ENCODE data around the gene STXBP3. TPM values are rescaled to one million over a fixed set of nuclear protein-coding genes. Genes with fewer than 3 reads are reported as not detected.

Gene STXBP3
- polyA plus RNA-seq, 1 of the 3 experiments (the other 2 are of a cell fraction): 12.6 TPM

DNA sequence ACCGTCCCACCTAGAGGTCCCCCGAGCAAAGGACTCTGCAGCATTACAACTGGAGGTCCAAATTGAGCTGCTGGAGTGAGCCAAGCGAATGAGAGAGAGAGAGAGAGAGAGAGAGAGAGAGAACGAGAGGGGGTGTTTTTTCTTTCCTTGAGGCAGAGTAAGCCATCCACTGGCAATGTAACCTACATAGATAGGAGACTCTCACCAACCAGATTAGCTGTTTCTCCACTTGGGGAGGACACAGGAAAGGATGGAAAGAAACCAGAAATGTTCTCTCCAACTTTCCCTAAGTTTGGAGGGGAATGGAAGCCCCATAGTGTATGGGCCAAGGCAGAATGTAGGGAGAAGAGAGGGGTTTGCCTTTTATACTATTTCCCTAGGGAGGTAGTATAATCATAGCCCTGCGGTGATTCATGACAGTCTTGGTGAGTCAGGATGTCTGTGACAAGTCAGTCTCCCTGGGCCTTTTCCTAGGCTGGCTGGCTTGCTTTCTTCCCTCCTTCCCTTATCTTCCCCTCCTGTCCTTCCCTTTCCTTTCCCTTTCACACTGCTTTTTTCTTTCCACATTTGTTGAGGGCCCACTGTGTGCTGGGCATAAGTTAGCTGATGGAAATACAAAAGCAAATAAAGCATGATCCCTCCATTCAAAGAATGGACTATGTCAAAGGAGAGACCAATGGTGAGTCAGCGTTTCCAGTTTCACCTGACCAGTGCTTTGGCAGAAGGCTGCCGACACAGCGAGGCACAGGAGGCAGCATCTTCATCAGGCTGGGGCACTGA is 26.6 kb upstream of the STXBP3 start:
- no peak for DNase-seq
- Histone ChIP-seq H3K9me2 (no peaks in the 10 kb centered on the region), H3K4me1 (ENCODE audit: control insufficient read depth in 1 of 2, insufficient read depth in 2 of 2, low read depth in 1 of 2, low read length in 1 of 2) (peaks cover 0 to 19% of the 10 kb centered on the region in 2 experiments; a peak in 1 of 4 replicates), H2AFZ (ENCODE audit: low read depth) (peak overlapping the region; percentile 66), H3K27me3 (ENCODE audit: insufficient read depth) (no peaks in the 10 kb centered on the region), H4K20me1 (ENCODE audit: insufficient read depth) (no peaks in the 10 kb centered on the region), H3F3A (replicated peaks; ENCODE audit: insufficient read depth) (peaks cover 15% of the 10 kb centered on the region), H3K4me3 (ENCODE audit: low read depth in 2 of 2, low read length in 1 of 2) (no peak overlapping the region), H3K27ac (ENCODE audit: low read depth in 2 of 2, low read length in 1 of 2) (peak overlapping the region in 1 of 2 experiments; percentile 84; a peak in 2 of 4 replicates), H3K9me3 (no peaks in the 10 kb centered on the region), H3K36me3 (replicated peaks in 1 of 2; ENCODE audit: control insufficient read depth in 1 of 2, insufficient read depth in 2 of 2, low read length in 1 of 2) (no peaks in the 10 kb centered on the region), H3K79me2 (ENCODE audit: insufficient read depth) (no peaks in the 10 kb centered on the region), H3K4me2 (peak overlapping the region; percentile 46), H3K9ac (peak overlapping the region; percentile 30; the same call in 1 of the 2 replicates)
- POLR2A ChIA-PET: no interaction called here
- CTCF ChIA-PET: interaction anchor here (1.4 kb wide), 1 partner anchor 12 kb away, joined by 6 read pairs; no protein-coding TSS in a partner anchor
- 55% methylated on average over 8 of the region's 8 CpGs for WGBS (ENCODE audit: low lambda C conversion rate)
- TF ChIP-seq GATA2 (CRISPR knock-in tag; IDR thresholded peaks at IDR 0.05): no peak
- TF ChIP-seq, protein P1, sequence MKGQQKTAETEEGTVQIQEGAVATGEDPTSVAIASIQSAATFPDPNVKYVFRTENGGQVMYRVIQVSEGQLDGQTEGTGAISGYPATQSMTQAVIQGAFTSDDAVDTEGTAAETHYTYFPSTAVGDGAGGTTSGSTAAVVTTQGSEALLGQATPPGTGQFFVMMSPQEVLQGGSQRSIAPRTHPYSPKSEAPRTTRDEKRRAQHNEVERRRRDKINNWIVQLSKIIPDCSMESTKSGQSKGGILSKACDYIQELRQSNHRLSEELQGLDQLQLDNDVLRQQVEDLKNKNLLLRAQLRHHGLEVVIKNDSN (IDR thresholded peaks at IDR 0.05; ENCODE audit: borderline replicate concordance, low read depth): peak; percentile 11; the same call in 1 of the 2 replicates
- no peak for TF ChIP-seq YY1 (IDR thresholded peaks at IDR 0.05; ENCODE audit: low read depth)
- TF ChIP-seq, protein P2, sequence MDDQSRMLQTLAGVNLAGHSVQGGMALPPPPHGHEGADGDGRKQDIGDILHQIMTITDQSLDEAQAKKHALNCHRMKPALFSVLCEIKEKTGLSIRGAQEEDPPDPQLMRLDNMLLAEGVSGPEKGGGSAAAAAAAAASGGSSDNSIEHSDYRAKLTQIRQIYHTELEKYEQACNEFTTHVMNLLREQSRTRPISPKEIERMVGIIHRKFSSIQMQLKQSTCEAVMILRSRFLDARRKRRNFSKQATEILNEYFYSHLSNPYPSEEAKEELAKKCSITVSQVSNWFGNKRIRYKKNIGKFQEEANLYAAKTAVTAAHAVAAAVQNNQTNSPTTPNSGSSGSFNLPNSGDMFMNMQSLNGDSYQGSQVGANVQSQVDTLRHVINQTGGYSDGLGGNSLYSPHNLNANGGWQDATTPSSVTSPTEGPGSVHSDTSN (IDR thresholded peaks at IDR 0.05): peak; percentile 52
- TF ChIP-seq SIN3A (IDR thresholded peaks at IDR 0.05; ENCODE audit: borderline replicate concordance, low read depth, low read length): no peak
- peak; percentile 68 for TF ChIP-seq JUND (IDR thresholded peaks at IDR 0.05)
- peak; percentile 30; the same call in 1 of the 2 replicates for TF ChIP-seq TCF12 (IDR thresholded peaks at IDR 0.05)
- TF ChIP-seq SMC3 (IDR thresholded peaks at IDR 0.05; ENCODE audit: low read depth, low read length): no peak
- peak; percentile 87 for TF ChIP-seq FOSL2 (IDR thresholded peaks at IDR 0.05; ENCODE audit: borderline replicate concordance, low read depth)
- TF ChIP-seq NFIC (IDR thresholded peaks at IDR 0.05; ENCODE audit: borderline replicate concordance): no peak; the same call in 1 of the 2 replicates
- TF ChIP-seq, protein P3, sequence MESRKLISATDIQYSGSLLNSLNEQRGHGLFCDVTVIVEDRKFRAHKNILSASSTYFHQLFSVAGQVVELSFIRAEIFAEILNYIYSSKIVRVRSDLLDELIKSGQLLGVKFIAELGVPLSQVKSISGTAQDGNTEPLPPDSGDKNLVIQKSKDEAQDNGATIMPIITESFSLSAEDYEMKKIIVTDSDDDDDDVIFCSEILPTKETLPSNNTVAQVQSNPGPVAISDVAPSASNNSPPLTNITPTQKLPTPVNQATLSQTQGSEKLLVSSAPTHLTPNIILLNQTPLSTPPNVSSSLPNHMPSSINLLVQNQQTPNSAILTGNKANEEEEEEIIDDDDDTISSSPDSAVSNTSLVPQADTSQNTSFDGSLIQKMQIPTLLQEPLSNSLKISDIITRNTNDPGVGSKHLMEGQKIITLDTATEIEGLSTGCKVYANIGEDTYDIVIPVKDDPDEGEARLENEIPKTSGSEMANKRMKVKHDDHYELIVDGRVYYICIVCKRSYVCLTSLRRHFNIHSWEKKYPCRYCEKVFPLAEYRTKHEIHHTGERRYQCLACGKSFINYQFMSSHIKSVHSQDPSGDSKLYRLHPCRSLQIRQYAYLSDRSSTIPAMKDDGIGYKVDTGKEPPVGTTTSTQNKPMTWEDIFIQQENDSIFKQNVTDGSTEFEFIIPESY (IDR thresholded peaks at IDR 0.05; ENCODE audit: borderline replicate concordance, low read depth): no peak
- TF ChIP-seq, protein P4, sequence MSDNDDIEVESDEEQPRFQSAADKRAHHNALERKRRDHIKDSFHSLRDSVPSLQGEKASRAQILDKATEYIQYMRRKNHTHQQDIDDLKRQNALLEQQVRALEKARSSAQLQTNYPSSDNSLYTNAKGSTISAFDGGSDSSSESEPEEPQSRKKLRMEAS (IDR thresholded peaks at IDR 0.05; ENCODE audit: low read depth): 0 out of 2 replicates have a peak, but pooled peaks have one; percentile 41
